GM21528 (cell line): Measurements from ENCODE around the gene METTL9.
"Not testable (repeated sequence)": the region's sequence is repeated elsewhere in the genome, so short reads cannot be mapped to it uniquely, and the experiment has no call there.

ENCODE experiments used
- ATAC-seq: cut with Tn5 transposase; IDR thresholded peaks from one replicate; pipeline ENCODE4 v1.9.1; 2021; ENCODE audit warnings: mild to moderate bottlenecking, moderate library complexity; ENCODE audit not compliant: unreplicated experiment, low FRiP score

Gene METTL9

GRCh38 chr16:21654466-21654865 lies 55.1 kb downstream of the METTL9 start:
- no peak for ATAC-seq

GRCh38 chr16:21654881-21655280 lies 55.5 kb downstream of the METTL9 start:
- ATAC-seq, result no peak

- ATAC-seq, result no peak
Observed at GRCh38 chr16:21656795-21657768, 57.7 kb downstream of the METTL9 start.

- ATAC-seq, result no peak
Observed at GRCh38 chr16:21659124-21659523, 59.7 kb downstream of the METTL9 start.

GRCh38 chr16:21663889-21664647 lies 64.7 kb downstream of the METTL9 start, which contains the start of gene OTOA:
OTOA (plus strand) TSS chr16:21663968; CDS start chr16:21678515, 14,547 bp downstream.
- no peak for ATAC-seq

- ATAC-seq, result no peak
Observed at GRCh38 chr16:21664801-21665492, 65.6 kb downstream of the METTL9 start.

GRCh38 chr16:21666772-21667171 lies 67.4 kb downstream of the METTL9 start:
- no peak for ATAC-seq

GRCh38 chr16:21667575-21667974 lies 68.2 kb downstream of the METTL9 start:
- ATAC-seq, result no peak

GRCh38 chr16:21673469-21673868 lies 74.1 kb downstream of the METTL9 start:
- no peak for ATAC-seq

- not testable (repeated sequence) for ATAC-seq
Observed at GRCh38 chr16:21674456-21674855, 75.1 kb downstream of the METTL9 start.

- ATAC-seq, result not testable (repeated sequence)
Observed at GRCh38 chr16:21680714-21681113, 81.3 kb downstream of the METTL9 start.

GRCh38 chr16:21683184-21683583 lies 83.8 kb downstream of the METTL9 start:
- ATAC-seq, result no peak

- no peak for ATAC-seq
Observed at GRCh38 chr16:21684199-21684598, 84.8 kb downstream of the METTL9 start.

GRCh38 chr16:21685034-21685455 lies 85.7 kb downstream of the METTL9 start:
- ATAC-seq, result no peak

- no peak for ATAC-seq
Observed at GRCh38 chr16:21689107-21689506, 89.7 kb downstream of the METTL9 start.

- ATAC-seq, result not testable (repeated sequence)
Observed at GRCh38 chr16:21690967-21691366, 91.6 kb downstream of the METTL9 start.

- no peak for ATAC-seq
Observed at GRCh38 chr16:21694609-21695008, 95.2 kb downstream of the METTL9 start.

GRCh38 chr16:21697032-21697431 lies 97.7 kb downstream of the METTL9 start:
- ATAC-seq, result no peak

GRCh38 chr16:21698169-21699032 lies 99.0 kb downstream of the METTL9 start:
- ATAC-seq, result no peak

GRCh38 chr16:21701271-21701670 lies 101.9 kb downstream of the METTL9 start:
- ATAC-seq, result no peak
